HL-60 (cell line): ENCODE measurements around the gene NDUFB2.

ENCODE experiments used
- GABPA ChIP-seq: IDR thresholded peaks from 2 replicates; pipeline ENCODE4 v1.6.1; 2012; ENCODE audit warnings: low read depth
- POLR2AphosphoS5 ChIP-seq: IDR thresholded peaks from 2 replicates; pipeline ENCODE4 v1.6.1; 2012; ENCODE audit warnings: low read depth
- SPI1 ChIP-seq: IDR thresholded peaks from 2 replicates; pipeline ENCODE4 v1.6.1; 2012; ENCODE audit warnings: low read depth, mild to moderate bottlenecking, borderline replicate concordance
- TF ChIP-seq, protein P1 (sequence below): IDR thresholded peaks from one replicate; pipeline ENCODE4 v1.5.1; 2011; ENCODE audit warnings: low read length, control low read depth, inconsistent platforms; ENCODE audit not compliant: insufficient read depth
- TF ChIP-seq, protein P2 (sequence below): IDR thresholded peaks from 2 replicates; pipeline ENCODE4 v1.6.1; 2012; ENCODE audit warnings: low read depth; ENCODE audit not compliant: insufficient replicate concordance

DNA sequence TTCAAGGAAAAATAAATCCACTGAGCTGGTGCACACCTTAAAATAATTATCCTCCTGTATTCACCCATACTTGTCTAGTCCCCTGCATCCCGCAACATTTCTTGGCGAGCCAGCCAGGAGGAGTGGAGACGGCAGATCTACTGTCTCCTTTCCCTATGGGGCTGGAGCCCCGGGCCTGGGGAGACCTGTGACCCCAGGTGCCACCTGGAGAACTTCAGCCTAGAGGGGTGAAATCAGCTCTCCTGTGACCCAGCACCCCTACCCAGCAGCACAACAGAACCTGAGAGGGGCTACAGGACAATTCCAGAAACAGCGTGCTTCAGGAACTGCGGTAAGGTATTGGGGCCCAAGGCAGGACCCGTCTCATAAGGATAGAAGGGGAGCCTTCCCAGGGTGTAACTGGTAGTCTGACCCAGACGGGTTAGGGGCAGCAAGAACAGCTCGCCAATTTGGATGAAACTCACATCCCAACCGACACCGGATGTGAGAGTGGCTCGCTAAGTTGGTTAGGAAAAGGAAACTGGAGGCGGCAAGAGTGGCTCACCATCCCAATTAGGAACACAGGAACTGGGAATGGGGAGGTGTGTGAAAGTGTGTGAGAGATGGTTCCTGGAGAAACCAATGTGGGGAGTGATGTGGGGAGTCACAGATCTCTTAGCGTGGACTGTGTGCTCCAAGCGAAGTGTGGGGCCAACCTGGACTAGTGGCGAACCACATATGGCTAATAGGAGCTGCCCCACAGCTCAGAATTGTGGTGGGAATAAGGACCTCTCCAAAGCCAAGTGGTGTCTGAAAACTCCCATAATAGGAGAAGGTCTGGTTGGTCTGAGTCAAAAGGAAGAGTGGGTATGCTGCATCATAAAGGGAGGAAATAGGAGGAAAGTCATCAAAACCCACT, 40.7 kb upstream of the NDUFB2 start:
- TF ChIP-seq, protein P1, sequence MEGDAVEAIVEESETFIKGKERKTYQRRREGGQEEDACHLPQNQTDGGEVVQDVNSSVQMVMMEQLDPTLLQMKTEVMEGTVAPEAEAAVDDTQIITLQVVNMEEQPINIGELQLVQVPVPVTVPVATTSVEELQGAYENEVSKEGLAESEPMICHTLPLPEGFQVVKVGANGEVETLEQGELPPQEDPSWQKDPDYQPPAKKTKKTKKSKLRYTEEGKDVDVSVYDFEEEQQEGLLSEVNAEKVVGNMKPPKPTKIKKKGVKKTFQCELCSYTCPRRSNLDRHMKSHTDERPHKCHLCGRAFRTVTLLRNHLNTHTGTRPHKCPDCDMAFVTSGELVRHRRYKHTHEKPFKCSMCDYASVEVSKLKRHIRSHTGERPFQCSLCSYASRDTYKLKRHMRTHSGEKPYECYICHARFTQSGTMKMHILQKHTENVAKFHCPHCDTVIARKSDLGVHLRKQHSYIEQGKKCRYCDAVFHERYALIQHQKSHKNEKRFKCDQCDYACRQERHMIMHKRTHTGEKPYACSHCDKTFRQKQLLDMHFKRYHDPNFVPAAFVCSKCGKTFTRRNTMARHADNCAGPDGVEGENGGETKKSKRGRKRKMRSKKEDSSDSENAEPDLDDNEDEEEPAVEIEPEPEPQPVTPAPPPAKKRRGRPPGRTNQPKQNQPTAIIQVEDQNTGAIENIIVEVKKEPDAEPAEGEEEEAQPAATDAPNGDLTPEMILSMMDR: no peak
- TF ChIP-seq, protein P2, sequence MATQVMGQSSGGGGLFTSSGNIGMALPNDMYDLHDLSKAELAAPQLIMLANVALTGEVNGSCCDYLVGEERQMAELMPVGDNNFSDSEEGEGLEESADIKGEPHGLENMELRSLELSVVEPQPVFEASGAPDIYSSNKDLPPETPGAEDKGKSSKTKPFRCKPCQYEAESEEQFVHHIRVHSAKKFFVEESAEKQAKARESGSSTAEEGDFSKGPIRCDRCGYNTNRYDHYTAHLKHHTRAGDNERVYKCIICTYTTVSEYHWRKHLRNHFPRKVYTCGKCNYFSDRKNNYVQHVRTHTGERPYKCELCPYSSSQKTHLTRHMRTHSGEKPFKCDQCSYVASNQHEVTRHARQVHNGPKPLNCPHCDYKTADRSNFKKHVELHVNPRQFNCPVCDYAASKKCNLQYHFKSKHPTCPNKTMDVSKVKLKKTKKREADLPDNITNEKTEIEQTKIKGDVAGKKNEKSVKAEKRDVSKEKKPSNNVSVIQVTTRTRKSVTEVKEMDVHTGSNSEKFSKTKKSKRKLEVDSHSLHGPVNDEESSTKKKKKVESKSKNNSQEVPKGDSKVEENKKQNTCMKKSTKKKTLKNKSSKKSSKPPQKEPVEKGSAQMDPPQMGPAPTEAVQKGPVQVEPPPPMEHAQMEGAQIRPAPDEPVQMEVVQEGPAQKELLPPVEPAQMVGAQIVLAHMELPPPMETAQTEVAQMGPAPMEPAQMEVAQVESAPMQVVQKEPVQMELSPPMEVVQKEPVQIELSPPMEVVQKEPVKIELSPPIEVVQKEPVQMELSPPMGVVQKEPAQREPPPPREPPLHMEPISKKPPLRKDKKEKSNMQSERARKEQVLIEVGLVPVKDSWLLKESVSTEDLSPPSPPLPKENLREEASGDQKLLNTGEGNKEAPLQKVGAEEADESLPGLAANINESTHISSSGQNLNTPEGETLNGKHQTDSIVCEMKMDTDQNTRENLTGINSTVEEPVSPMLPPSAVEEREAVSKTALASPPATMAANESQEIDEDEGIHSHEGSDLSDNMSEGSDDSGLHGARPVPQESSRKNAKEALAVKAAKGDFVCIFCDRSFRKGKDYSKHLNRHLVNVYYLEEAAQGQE: no peak
- TF ChIP-seq GABPA (no peak), POLR2AphosphoS5 (no peak), SPI1 (no peak)
